Measurements from ENCODE around the gene GALNT2. TPM values are rescaled to one million over a fixed set of nuclear protein-coding genes. Genes with fewer than 3 reads are reported as not detected.

Gene GALNT2
- total and polyA plus RNA-seq, 9 of the 15 experiments (the other 6 are each of a cell fraction or from before 2014, with no cell fraction given), result 1.6 to 106 (median 51.9) TPM

- no peak for TF ChIP-seq ZNF146 (CRISPR knock-in tag; IDR thresholded peaks at IDR 0.05; ENCODE audit: unreplicated experiment)
- TF ChIP-seq ZNF77 (CRISPR knock-in tag; IDR thresholded peaks at IDR 0.05), result no peak
- no peak for TF ChIP-seq ZKSCAN3 (CRISPR knock-in tag; IDR thresholded peaks at IDR 0.05)
- peak; percentile 73 for TF ChIP-seq MEF2D (tag; conservative IDR thresholded peaks at IDR 0.05; ENCODE audit: low read depth)
- peak; percentile 37; the same call in 1 of the 2 replicates for TF ChIP-seq NFRKB (IDR thresholded peaks at IDR 0.05; ENCODE audit: low read depth)
- no peak for TF ChIP-seq WHSC1 (IDR thresholded peaks at IDR 0.05; ENCODE audit: low read length)
- no peak for TF ChIP-seq FOXP4 (CRISPR knock-in tag; IDR thresholded peaks at IDR 0.05; ENCODE audit: borderline replicate concordance)
- TF ChIP-seq ZNF589 (CRISPR knock-in tag; IDR thresholded peaks at IDR 0.05; ENCODE audit: low read depth), result no peak
- TF ChIP-seq GABPB2 (CRISPR knock-in tag; conservative IDR thresholded peaks at IDR 0.05), result no peak; the same call in 1 of the 2 replicates
- no peak for TF ChIP-seq NFE2L1 (tag; IDR thresholded peaks at IDR 0.05; ENCODE audit: borderline replicate concordance, low read depth)
- TF ChIP-seq SUPT5H (IDR thresholded peaks at IDR 0.05), result no peak
- TF ChIP-seq ZNF445 (CRISPR knock-in tag; IDR thresholded peaks at IDR 0.05; ENCODE audit: low read depth), result no peak
- no peak for TF ChIP-seq EZH2 (IDR thresholded peaks at IDR 0.05; ENCODE audit: borderline replicate concordance, low read depth, low read length)
- TF ChIP-seq SNAPC5 (CRISPR knock-in tag; IDR thresholded peaks at IDR 0.05), result no peak
- no peak for TF ChIP-seq ZNF121 (CRISPR knock-in tag; conservative IDR thresholded peaks at IDR 0.05)
- no peak for TF ChIP-seq CHCHD3 (CRISPR knock-in tag; IDR thresholded peaks at IDR 0.05)
- peak in 1 of 2 experiments; percentile 7; a peak in 1 of 4 replicates for TF ChIP-seq TEAD1 (CRISPR knock-in tag; IDR thresholded peaks at IDR 0.05)
- no peak for TF ChIP-seq ZC3H4 (CRISPR knock-in tag; IDR thresholded peaks at IDR 0.05; ENCODE audit: borderline replicate concordance)
- TF ChIP-seq TSC22D4 (tag; IDR thresholded peaks at IDR 0.05), result no peak
- TF ChIP-seq ZNF197 (CRISPR knock-in tag; IDR thresholded peaks at IDR 0.05; ENCODE audit: low read depth), result peak; percentile 79; the same call in 1 of the 2 replicates
- no peak for TF ChIP-seq ZNF175 (CRISPR knock-in tag; IDR thresholded peaks at IDR 0.05; ENCODE audit: low read depth)
- no peak for TF ChIP-seq ZNF740 (CRISPR knock-in tag; IDR thresholded peaks at IDR 0.05)
- peak in 1 of 2 experiments; percentile 61; a peak in 1 of 4 replicates for TF ChIP-seq ZNF740 (tag; IDR thresholded peaks at IDR 0.05)
- no peak for TF ChIP-seq NRF1 (conservative IDR thresholded peaks at IDR 0.05 in 1 of 2, IDR thresholded peaks at IDR 0.05 in 1 of 2)
- TF ChIP-seq USF1 (CRISPR knock-in tag; IDR thresholded peaks at IDR 0.05), result no peak
Measured at GRCh38 chr1:230126529-230127104, 59.6 kb downstream of the GALNT2 start (continued).

Data from K562 (cell line).